ENCODE measurements around the gene GPER1.

DNA sequence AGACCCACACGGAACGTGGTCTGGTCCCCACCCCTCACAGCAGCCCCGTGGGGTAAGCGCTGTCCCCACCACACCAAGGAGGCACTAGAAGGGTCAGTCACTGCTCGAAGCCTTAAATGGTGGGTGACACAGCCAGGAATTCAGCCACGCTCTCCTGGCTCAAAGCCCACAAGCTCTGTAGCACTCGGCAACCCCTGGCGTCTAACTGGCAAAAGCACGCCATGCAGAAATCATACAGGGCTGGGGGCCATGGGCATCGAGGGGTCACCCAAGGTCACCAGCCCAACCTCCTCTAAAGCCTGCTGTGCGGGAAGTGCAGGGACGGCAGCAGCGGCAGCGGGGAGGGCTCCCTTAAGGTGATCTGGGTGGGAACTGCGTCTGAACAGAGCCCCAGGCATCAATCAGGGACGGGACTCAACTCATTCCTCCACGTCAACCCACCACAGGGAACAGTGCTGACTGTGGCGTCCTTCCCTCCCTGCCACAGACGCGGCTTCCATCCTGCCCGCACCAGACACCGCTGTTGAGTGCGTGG is 7.8 kb downstream of the GPER1 start:
- TF ChIP-seq GATA2 (IDR thresholded peaks at IDR 0.05; ENCODE audit: low read depth, low read length) (no peak), GATA3 (IDR thresholded peaks at IDR 0.05; ENCODE audit: low read depth, low read length) (no peak)

All from SH-SY5Y (cell line).